HFF-Myc (cell line): ENCODE data around the gene LZTS3.
"Not testable (repeated sequence)": the region's sequence is repeated elsewhere in the genome, so short reads cannot be mapped to it uniquely, and the experiment has no call there.

Experiments used
- DNase-seq: peaks from one replicate; pipeline ENCODE4 v3.0.0-alpha.2; 2011; ENCODE audit warnings: low read depth; ENCODE audit errors: extremely low read depth
- H3K4me3 ChIP-seq: replicated peaks from 2 replicates; pipeline ENCODE4 v1.5.1; 2011; ENCODE audit warnings: low read depth, mild to moderate bottlenecking, control low read depth, low read length
- TF ChIP-seq, protein P1 (sequence below): IDR thresholded peaks from 2 replicates; pipeline ENCODE4 v1.5.1; 2012; ENCODE audit warnings: mild to moderate bottlenecking, low read depth, low read length, control low read depth; ENCODE audit errors: missing control alignments

The LZTS3 gene

DNA sequence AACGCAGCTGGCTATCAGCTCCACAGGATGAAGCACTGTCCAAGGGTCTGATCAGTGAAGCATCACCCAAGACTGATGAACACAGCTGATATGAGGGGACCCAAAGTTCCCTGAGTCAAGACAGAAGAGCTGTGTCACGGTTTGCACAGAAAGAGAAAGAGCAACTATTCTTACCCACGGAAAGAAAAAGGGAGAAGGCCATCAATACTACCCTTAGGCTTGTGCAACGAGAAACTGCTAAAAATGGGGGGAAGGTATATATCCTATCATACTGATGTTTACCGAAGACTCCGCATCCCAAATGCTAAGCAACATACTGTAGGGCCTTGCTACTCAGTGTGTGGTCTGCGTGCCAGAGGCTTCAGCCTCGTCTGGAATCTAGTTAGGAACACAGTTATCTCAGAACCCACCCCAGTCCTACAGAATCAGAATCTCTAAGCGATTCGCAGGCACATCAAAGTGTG is 14.3 kb downstream of the LZTS3 start:
- TF ChIP-seq, protein P1, sequence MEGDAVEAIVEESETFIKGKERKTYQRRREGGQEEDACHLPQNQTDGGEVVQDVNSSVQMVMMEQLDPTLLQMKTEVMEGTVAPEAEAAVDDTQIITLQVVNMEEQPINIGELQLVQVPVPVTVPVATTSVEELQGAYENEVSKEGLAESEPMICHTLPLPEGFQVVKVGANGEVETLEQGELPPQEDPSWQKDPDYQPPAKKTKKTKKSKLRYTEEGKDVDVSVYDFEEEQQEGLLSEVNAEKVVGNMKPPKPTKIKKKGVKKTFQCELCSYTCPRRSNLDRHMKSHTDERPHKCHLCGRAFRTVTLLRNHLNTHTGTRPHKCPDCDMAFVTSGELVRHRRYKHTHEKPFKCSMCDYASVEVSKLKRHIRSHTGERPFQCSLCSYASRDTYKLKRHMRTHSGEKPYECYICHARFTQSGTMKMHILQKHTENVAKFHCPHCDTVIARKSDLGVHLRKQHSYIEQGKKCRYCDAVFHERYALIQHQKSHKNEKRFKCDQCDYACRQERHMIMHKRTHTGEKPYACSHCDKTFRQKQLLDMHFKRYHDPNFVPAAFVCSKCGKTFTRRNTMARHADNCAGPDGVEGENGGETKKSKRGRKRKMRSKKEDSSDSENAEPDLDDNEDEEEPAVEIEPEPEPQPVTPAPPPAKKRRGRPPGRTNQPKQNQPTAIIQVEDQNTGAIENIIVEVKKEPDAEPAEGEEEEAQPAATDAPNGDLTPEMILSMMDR = no peak
- peak overlapping the region; percentile 98 for H3K4me3 ChIP-seq
- DNase-seq = no peak

- TF ChIP-seq, protein P1 = no peak
- H3K4me3 ChIP-seq = peak overlapping the region; percentile 98
- no peak for DNase-seq
Measured at GRCh38 chr20:3157817-3158216, 15.5 kb downstream of the LZTS3 start.

GRCh38 chr20:3156811-3157619 is 16.3 kb downstream of the LZTS3 start:
- TF ChIP-seq, protein P1 = no peak
- DNase-seq = no peak
- no peak overlapping the region for H3K4me3 ChIP-seq

DNA sequence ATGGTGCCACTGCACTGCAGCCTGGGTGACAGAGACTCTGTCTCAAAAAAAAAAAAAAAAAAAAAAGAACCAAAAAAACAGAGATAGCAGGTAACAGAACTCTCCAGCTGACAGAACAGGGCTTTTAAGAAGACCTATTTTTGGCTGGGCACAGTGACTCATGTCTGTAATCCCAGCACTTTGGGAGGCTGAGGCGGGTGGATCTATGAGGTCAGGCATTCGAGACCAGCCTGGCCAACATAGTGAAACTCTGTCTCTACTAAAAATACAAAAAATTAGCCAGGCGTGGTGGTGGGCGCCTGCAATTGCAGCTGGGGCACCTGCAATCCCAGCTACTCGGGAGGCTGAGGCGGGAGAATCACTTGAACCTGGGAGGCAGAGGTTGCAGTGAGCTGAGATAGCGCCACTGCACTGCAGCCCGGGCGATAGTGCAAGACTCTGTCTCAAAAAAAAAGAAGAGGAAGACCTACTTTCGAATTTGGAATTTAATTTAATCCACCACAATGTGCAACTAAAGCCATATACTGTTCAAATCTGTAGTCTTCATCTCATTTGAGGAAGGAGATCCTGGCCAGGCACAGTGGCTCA is 21.2 kb downstream of the LZTS3 start:
- H3K4me3 ChIP-seq, DNase-seq: not testable (repeated sequence)

- DNase-seq = no peak
- H3K4me3 ChIP-seq = no peak overlapping the region
- TF ChIP-seq, protein P1 = no peak
Measured at GRCh38 chr20:3150908-3151307, 22.4 kb downstream of the LZTS3 start.

DNA sequence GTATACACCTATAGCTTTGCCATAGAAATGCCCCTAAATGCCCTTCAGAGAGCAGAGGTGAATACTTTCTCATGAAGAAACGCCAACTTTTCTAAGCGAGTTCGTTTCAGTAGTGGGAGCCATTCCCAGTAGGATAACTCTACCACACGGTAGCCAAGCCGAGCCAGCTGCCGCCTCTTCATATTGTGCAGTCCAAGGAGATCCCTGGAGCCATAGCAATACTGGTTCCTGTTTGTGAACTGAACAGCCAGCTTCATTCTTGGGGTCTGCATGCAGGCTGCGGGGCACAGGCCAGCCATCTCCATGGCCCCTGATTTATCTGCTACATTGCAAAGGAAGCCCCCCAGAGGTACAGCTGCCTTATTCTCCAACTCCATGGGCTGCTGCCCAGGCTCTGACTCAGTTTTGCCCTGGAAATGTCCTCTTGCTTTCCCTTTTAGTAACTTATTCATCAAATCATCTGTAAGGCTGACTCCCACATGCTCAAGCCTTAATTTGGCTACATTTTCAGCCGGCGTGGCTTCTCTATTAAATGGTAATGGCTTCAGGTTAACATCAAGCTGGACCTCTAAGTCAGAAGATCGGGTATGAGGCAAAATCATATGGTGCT is 26.5 kb downstream of the LZTS3 start:
- no peak overlapping the region for H3K4me3 ChIP-seq
- no peak for DNase-seq
- TF ChIP-seq, protein P1 = no peak

DNA sequence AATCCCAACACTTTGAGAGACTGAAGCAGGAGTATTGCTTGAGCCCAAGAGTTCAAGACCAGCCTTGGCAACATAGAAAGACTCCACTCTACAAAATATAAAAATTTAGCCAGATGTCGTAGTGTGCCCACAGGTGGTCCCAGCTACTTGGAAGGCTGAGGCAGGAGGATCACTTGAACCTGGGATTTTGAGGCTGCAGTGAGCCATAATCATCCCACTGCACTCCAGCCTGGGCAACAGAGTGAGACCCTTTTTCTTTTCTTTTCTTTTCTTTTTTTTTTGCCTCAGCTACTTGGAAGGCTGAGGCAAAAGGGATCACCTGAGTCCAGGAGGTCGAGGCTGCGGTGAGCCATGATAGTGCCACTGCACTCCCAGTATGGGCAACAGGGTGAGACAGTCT is 31.6 kb downstream of the LZTS3 start:
- DNase-seq = no peak
- TF ChIP-seq, protein P1 = no peak

More for the DNA sequence above, 31.6 kb downstream of the LZTS3 start:
- no peak overlapping the region for H3K4me3 ChIP-seq
